Nephron (organoid): ENCODE results near the gene ASPSCR1.

Experiments
- H3K27ac Mint-ChIP-seq, 3 experiments: 2 replicates each; pipeline ENCODE4 v1.8.0; 2020; ENCODE audit warnings: mixed read lengths in 3 of 3, mild to moderate bottlenecking in 2 of 3, moderate library complexity in 1 of 3
- H3K27me3 Mint-ChIP-seq: 2 replicates; pipeline ENCODE4 v1.8.0; 2021; ENCODE audit warnings: low read depth, mild to moderate bottlenecking, moderate library complexity, mixed read lengths
- H3K36me3 Mint-ChIP-seq: 2 replicates; pipeline ENCODE4 v1.8.0; 2020; ENCODE audit warnings: low read depth, mixed read lengths
- H3K4me1 Mint-ChIP-seq: 2 replicates; pipeline ENCODE4 v1.8.0; 2020; ENCODE audit warnings: mixed read lengths
- H3K4me3 Mint-ChIP-seq, 3 experiments: 2 replicates each; pipeline ENCODE4 v1.8.0; 2020; ENCODE audit warnings: mild to moderate bottlenecking in 3 of 3, mixed read lengths in 3 of 3, moderate library complexity in 2 of 3
- H3K9me3 Mint-ChIP-seq: 2 replicates; pipeline ENCODE4 v1.8.0; 2020; ENCODE audit warnings: mixed read lengths
- TF ChIP-seq, protein P1 (sequence below), 3 experiments: fragments of 200-600 bp; sonication (generic); IDR thresholded peaks; one replicate each; pipeline ENCODE4 v1.5.0; 2021; ENCODE audit warnings: antibody characterized with exemption in 3 of 3; ENCODE audit not compliant: unreplicated experiment in 3 of 3

ASPSCR1 gene

GRCh38 chr17:82019690-82020571 is 42.5 kb downstream of the ASPSCR1 start:
- H3K4me1 Mint-ChIP-seq = peaks cover 15% of the 10 kb centered on the region
- H3K9me3 Mint-ChIP-seq = no peaks in the 10 kb centered on the region
- peak overlapping the region in 2 of 3 experiments; percentile 51 to 59 for H3K4me3 Mint-ChIP-seq
- peaks cover 4% of the 10 kb centered on the region for H3K36me3 Mint-ChIP-seq
- no peak overlapping the region for H3K27ac Mint-ChIP-seq
- TF ChIP-seq, protein P1, sequence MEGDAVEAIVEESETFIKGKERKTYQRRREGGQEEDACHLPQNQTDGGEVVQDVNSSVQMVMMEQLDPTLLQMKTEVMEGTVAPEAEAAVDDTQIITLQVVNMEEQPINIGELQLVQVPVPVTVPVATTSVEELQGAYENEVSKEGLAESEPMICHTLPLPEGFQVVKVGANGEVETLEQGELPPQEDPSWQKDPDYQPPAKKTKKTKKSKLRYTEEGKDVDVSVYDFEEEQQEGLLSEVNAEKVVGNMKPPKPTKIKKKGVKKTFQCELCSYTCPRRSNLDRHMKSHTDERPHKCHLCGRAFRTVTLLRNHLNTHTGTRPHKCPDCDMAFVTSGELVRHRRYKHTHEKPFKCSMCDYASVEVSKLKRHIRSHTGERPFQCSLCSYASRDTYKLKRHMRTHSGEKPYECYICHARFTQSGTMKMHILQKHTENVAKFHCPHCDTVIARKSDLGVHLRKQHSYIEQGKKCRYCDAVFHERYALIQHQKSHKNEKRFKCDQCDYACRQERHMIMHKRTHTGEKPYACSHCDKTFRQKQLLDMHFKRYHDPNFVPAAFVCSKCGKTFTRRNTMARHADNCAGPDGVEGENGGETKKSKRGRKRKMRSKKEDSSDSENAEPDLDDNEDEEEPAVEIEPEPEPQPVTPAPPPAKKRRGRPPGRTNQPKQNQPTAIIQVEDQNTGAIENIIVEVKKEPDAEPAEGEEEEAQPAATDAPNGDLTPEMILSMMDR (IDR thresholded peaks at IDR 0.05; ENCODE audit: unreplicated experiment in 3 of 3) = peak; percentile 46 to 64 (median 54)
- H3K27me3 Mint-ChIP-seq = no peaks in the 10 kb centered on the region

DNA sequence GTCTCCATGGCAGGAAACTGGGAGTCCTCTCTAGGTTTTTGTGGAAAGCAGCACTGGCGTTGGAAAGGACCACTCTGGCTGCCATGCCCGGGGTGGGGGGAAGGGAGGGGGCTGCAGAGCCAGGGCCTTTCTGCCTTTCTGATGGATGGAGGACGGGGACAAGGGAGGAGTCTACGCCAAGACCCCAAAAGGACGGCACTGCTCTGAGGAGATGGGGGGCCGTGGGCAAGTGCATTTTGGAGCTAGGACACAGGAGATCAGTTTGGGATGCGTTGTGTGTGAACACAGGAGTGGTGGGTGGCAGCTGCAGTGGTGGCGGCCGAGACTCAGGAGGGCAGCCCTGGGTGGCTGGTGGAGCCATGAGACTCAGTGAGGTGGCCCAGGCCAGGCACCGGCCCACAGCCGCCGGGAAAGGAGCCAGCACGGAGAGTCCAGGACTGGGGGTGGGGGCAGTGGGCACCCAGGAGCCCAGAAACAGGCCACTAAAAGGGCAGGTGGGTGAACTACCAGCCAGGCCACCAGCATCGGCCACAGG is 43.2 kb downstream of the ASPSCR1 start:
- peaks cover 15% of the 10 kb centered on the region for H3K4me1 Mint-ChIP-seq
- no peaks in the 10 kb centered on the region for H3K9me3 Mint-ChIP-seq
- TF ChIP-seq, protein P1 (IDR thresholded peaks at IDR 0.05; ENCODE audit: unreplicated experiment in 3 of 3) = no peak
- H3K27ac Mint-ChIP-seq = no peak overlapping the region
- no peaks in the 10 kb centered on the region for H3K27me3 Mint-ChIP-seq
- peaks cover 4% of the 10 kb centered on the region for H3K36me3 Mint-ChIP-seq
- peak overlapping the region; percentile 62 to 89 (median 82) for H3K4me3 Mint-ChIP-seq

- Mint-ChIP-seq H3K27ac (no peak overlapping the region), H3K27me3 (no peaks in the 10 kb centered on the region)
- TF ChIP-seq, protein P1 (IDR thresholded peaks at IDR 0.05; ENCODE audit: unreplicated experiment in 3 of 3) = peak; percentile 67 to 68 (median 67)
Observed at GRCh38 chr17:82021107-82021899, 43.9 kb downstream of the ASPSCR1 start.

GRCh38 chr17:82021900-82022309 is 44.5 kb downstream of the ASPSCR1 start:
- Mint-ChIP-seq H3K27me3 (no peaks in the 10 kb centered on the region), H3K36me3 (peaks cover 4% of the 10 kb centered on the region), H3K9me3 (no peaks in the 10 kb centered on the region), H3K4me1 (peaks cover 15% of the 10 kb centered on the region), H3K27ac (no peak overlapping the region), H3K4me3 (peak overlapping the region; percentile 82 to 89 (median 89))
- TF ChIP-seq, protein P1 (IDR thresholded peaks at IDR 0.05; ENCODE audit: unreplicated experiment in 3 of 3) = no peak

More at GRCh38 chr17:82021107-82021899, 43.9 kb downstream of the ASPSCR1 start:
- H3K9me3 Mint-ChIP-seq = no peaks in the 10 kb centered on the region
- H3K4me1 Mint-ChIP-seq = peaks cover 15% of the 10 kb centered on the region
- peaks cover 4% of the 10 kb centered on the region for H3K36me3 Mint-ChIP-seq
- peak overlapping the region; percentile 82 to 89 (median 89) for H3K4me3 Mint-ChIP-seq

- TF ChIP-seq, protein P1 (IDR thresholded peaks at IDR 0.05; ENCODE audit: unreplicated experiment in 3 of 3) = no peak
- H3K27ac Mint-ChIP-seq = peak within 1 kb of the TSS in 1 of 3 experiments; percentile 49
Observed at GRCh38 chr17:82022310-82022980, 45.0 kb downstream of the ASPSCR1 start, which contains the start of gene CENPX. Gene CENPX, minus strand, starts transcription at chr17:82022878. Its CDS starts 17 bp downstream, at chr17:82022861.

More at GRCh38 chr17:82022310-82022980, 45.0 kb downstream of the ASPSCR1 start, which contains the start of gene CENPX:
- Mint-ChIP-seq H3K27me3 (peaks cover 4% of the 10 kb centered on the region), H3K36me3 (peaks cover 4% of the 10 kb centered on the region), H3K4me1 (peaks cover 15% of the 10 kb centered on the region), H3K4me3 (peak within 1 kb of the TSS; percentile 82 to 89 (median 89)), H3K9me3 (no peaks in the 10 kb centered on the region)
